NCI-H748 treated with DMSO at 0.1 percent for 48 hours (cell line): ENCODE measurements around the gene NFASC.

Source experiments
- DNase-seq: peaks from one replicate; lab custom pipeline; 2025; lab: John Stamatoyannopoulos, UW

NFASC gene

DNA sequence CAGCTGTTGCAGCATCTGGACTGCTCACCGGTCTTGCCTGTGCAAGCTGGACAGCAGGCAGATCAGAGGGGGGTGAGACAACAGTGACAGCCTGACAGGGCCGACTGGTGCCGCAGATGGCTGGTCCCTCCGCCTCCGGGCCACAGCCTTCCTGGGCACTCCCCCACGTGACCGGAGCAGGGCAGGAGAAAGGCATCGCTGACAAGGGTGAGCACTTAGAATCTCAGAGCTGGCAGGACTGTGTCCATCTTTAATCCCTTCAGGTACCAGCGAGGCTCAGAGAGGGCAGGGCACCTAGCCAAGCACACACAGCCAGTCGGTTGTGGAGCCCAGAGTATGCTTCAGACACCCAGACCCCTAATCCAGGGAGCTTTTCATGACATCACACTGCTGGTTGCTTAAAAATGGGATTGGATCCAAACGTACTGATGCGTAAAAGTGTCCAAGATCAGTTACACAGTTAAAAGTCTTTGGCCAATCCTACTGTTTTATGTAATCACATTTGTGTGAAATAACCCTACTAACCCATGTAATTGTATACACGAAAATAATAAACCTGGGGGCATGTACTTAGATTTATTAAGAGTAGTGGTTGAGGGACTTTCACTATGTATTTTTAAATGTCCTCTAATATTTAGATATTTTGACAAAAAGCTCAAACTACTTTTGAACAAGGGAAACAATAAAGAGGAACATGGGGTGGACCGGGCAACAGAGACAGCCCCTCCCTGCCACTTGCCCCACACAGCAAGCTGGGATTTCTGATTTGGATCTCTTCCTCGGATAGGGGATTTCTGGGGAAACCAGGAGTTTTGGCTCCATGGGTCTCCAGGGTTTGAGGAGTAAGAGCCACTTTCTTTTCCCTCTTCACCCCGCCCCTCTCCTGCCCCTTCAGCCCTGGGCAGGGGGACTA lies 171.6 kb downstream of the NFASC start:
- DNase-seq: no peak

DNA sequence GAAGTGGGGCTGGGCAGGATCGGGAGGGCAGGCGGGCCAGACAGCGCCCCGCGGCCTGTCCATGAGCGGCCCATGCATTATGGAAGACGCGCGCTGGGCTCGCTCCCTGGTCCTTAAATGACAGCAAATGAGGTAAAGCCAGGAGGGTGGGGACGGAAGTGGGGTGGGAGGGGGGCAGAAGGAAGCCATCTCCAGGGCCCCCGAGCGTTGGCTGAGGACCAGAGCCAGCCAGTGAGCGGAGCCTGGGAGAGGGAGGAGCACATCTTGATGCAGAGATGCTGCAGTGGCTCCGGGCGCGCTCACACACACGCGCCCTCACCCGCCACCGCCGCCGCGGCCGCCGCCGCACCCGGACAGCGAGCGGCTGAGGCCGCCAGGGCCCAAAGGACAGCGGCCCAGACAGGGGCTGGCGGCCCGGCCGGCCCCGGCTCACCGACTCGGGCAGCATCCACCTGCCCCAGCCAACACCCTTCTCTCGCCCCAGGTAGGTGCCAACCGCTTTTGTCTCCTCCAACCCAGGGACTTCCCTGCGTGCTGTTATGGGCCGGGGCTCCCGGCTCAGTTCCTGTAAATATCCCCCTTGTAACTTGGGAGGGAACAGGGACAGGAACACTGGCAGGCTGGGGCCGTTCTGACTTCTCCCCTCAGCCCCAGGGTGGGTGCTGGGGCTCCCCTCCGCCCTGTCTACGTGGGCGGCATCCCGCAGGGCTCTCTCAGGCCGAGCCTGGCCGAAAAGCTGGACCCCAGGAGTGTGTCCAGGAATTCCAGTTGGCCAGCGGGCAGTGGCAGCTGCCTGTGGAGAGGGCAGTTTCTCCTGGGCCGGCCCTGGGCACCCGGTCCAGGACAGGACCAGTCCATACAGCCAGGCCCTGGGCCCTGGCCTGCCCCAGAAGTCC lies 172.5 kb downstream of the NFASC start, which contains the start of gene CNTN2:
Gene CNTN2 (plus strand): TSS at position 302 of the 896 bp plus-strand sequence. CDS start 9,974 bp downstream, outside the sequence.
- DNase-seq: peak; percentile 36

DNA sequence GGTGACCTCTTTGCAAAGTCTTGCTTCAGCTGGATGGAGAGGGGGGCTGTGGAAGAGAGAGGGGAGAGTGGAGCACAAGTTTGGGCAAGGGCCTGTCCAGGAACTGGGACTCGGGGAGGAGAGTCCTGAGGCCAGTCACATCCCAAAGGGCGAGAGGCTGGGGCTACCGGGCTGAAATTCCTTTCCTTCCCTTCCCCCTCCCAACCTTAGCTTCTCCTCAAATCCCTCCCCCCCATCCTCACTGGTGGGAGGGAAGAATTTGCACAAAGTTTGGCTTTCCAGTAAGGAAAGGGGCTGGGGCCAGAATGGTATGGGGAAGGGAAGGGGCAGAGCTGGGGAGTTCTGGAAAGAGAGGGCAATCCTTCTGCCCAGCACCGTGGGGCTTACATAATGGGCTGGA lies 173.2 kb downstream of the NFASC start:
- DNase-seq: no peak

DNA sequence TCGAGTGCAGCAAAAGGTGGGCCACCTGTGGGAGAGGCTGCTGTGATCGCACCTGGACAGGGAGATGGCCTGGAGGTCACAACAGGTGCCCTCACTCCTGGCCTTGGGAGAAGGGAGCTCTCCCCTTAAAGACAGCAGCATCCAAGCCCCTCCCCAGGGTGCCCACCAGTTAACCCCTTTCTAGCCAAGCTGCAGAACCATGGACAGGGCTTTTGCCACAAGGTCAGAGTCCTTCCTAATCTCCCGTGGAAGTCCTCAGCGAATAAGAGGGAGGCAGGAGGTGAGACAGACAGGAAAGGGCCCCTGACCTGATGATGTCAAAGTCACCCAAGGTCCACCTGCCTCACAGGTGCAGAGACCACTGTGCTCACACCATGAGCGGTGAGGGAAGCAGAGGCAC lies 174.1 kb downstream of the NFASC start:
- DNase-seq: no peak

DNA sequence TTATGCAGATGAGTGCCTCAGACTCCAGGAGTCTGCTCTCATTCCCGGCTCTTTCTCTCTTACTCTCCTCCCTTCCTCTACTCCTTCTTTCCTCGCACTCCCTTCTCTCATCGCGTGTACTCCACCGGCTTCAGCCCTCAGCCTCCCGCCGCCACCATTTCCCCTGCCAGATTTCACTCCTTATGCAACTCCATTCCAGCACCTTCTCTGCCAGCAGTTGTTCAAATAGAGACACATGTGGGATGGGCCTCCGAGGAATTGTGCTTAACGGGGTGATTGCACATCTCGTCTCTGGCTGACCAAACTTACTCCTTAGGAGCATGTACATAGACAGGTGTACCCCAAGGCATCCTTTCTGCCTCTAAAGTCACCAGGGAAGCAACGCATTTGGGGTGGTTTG lies 174.5 kb downstream of the NFASC start:
- DNase-seq: no peak

DNA sequence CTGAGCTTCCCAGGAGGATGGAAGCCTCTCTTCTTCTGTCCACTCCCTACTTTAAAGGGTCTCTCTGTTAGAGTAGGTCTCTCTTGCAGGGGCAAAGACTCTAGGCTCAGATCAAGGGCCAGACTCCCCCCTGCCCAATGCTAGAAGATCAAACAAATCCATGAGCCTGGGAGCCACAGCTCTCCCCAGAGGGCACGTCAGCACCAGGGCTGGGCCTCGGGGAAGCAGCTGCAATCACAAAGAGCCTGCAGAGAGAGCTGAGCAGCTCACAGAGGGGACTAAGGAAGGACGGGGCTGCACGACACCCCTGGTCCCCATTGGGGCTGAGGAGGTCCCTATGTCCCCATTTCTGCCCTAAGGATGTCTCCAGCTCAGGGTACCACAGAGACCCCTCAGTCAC lies 176.2 kb downstream of the NFASC start:
- DNase-seq: no peak

DNA sequence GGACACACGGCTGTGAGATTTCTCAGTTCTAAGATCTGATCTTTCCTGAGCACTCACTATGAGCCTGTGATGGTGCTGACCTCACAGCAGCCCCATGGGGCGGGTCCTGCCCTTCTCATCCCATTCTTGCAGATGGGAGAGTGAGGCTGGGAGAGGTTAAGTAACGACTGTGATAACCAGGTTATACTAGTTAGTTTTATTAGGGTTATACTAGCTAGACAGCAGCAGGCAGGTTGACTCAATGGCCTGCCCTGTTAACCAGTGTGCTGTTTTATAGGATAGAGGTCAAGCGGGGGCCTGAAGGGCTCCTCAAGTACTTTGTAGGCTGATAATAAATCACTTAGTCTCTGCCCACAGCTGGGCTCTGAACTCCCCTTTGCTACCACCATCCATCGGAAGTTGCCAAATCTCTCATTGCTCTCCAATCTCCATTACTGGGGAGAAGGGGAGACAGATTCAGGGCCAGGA lies 177.1 kb downstream of the NFASC start:
- no peak for DNase-seq

DNA sequence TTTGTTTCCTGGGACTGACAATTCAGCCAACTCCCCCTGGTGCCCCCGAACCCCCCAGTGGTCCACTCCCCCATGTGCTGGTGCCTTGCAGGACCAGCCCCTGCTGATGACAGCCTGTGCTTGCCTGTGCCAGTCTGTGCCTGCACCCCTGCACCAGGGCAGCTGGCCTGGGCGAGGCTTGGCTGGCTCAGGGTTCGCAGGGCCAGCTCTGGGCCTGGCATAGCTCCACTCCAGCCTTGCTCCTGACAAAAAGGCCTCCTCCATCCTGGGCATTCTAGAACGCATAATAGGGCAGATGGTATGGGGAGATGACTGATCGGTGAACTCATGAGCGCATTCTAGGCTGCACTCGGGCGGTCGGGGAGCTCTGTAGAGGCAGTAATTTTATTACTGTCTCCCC lies 177.7 kb downstream of the NFASC start:
- DNase-seq: no peak

DNA sequence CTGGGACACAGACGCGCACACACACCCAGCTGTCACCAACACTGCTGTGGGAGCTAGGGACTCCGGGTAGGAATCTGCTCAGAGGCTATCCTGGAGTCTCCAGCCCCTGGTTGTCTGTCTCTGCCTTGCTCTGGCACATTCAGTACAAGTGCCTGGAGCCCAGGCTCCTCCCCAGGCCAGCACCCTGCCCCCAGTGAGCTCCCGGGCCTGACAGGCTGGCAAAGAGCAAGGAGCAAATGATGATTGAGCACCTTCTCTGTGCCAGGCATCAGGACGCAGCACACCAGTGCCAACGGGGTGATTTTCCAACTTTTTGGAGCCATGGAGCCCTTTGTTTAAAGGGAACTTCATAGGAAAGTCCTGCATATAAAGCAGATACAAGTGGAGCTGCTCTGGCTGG lies 178.8 kb downstream of the NFASC start:
- DNase-seq: no peak

DNA sequence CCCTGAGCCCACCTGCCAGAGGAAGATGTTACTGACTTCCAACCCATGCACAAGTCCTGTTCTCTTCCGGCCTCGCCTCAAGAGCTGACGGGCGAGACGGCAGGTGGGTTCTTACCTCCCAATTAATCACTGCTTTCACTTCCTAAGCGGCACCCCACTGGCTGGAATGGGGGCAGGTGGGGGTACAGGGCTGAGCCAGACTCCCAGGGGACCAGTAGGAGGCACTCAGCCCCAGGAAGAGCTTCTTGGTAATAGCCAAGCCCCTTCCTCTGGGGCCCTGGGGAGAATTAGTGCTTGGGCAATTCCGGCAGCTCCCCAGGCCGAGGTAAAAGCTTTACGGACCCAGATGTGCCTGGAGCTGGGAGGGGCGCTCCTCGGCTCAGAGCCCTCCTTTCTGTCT lies 182.0 kb downstream of the NFASC start:
- DNase-seq: no peak

DNA sequence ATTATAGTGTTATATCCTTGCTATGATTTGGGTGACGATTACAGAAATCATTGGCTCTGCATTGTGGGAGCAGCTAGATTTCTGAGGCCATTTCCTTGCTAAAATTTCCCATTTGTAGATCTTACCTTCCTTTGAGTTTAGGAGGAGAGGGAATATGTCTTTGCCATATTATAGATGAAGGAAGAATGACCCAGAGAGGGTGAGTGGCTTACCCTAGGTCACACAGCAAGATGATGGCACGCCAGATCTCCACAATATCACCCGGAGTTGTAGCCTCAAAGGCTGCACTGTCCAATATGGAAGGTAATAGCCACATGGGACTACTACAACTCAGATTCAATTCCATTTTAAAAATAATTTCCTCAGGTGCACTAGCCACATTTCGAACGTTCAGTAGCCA lies 182.6 kb downstream of the NFASC start:
- DNase-seq: no peak

DNA sequence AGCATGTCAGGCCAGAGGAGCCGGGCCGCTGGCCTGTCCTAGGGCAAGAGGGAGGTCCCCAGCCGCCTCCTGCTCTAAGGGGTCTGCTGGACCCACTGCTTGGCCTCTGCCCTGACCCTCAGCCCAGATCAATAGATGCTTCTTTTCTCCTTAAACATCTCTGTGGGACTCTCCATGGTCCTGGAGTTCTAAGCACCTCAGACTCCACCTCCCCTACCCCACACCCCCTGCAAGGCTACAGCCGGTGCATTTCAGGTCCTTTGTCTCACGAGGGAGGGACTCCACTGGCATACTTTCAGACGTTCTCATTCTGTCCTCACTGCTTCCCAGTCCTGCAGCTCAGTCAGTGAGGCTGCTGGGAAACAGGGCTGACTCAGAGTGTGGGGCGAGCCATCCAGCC lies 183.4 kb downstream of the NFASC start:
- DNase-seq: no peak

DNA sequence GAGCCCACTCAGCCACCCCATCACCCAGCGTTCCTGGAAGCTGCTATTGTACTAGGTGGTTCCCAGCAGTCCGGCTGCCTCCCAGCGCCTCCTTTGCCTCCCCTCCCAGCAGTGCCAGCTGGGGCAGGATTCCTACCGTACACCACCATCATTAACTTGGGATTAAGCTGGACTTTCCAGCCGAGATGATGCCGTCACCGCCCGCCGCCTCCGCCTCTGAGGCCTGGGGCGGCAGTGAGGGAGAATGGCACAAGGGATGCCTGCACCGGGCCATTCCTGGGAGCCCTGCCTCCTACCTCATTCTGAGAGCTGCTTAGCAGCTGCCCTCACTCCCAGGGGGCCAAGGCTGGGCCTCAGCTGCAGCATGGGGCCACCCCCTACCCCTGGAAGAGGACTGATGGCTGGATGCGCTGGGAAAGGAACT lies 185.5 kb downstream of the NFASC start:
- no peak for DNase-seq

DNA sequence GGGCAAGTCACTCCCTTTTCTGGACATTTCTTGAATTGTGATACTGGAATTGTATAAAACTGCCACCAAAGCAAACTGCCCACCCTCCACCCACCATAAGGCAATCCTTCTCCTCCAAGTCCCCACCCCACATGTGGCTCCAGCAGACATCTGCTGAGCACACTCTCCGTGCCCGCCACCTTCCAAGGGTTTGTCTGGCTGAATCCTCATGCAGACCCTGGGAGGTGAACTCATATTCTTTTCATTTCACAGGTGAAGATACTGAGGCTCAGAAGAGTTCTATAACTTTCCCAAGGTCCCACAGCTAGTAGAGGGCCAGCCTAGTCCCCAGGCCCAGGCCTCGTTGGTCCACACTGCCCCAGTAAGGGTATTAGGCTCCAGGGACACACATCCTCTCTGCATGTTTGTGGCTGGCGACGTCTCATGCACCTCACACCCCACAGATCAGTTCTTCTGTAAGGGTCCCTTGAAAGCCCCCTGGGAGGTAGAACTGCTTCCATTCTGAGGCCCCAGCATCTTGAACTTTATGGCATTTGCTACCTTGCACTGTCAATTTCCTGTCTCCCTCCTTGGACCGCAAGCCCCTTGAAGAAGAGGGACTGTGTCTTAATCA lies 186.4 kb downstream of the NFASC start:
- DNase-seq: no peak

DNA sequence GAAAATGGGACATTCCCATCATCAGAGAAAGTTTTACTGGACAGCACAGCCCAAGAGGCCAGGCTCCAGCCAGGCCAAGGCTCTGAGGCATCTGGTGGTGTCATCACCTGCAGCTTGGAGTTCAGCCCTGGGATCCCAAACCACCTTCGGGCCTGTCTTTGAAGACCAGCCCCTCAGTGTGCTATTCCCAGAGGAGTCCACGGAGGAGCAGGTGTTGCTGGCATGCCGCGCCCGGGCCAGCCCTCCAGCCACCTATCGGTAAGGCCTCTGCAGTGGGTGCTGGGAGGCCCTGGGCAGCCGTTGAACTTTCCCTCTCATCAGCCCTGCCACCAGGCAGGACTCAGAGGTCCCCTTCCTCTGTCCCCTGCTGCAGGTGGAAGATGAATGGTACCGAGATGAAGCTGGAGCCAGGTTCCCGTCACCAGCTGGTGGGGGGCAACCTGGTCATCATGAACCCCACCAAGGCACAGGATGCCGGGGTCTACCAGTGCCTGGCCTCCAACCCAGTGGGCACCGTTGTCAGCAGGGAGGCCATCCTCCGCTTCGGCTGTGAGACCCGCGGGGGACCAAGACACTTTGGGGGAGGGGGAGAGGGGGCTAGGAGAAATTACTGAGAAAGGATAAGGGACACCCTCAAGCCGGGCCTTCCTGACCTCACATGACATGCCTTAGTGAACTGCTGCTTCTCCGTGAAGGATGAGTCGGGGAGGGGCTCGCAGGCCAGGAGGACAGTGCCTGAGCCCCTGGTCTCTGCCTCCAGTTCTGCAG lies 187.3 kb downstream of the NFASC start:
- no peak for DNase-seq

DNA sequence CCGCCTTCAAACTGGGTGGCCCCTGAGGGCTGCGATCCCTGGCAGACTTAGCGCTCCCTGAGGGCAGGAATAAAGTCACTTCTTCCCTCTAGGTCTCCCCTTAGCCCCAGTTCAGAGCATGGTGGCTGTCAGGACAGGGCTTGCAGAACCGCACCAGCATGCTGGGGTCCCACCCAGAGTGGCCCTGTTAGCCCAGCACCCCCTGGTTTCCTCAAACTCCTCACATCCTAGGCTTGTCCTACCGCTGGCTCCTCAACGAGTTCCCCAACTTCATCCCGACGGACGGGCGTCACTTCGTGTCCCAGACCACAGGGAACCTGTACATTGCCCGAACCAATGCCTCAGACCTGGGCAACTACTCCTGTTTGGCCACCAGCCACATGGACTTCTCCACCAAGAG lies 188.2 kb downstream of the NFASC start:
- no peak for DNase-seq

DNA sequence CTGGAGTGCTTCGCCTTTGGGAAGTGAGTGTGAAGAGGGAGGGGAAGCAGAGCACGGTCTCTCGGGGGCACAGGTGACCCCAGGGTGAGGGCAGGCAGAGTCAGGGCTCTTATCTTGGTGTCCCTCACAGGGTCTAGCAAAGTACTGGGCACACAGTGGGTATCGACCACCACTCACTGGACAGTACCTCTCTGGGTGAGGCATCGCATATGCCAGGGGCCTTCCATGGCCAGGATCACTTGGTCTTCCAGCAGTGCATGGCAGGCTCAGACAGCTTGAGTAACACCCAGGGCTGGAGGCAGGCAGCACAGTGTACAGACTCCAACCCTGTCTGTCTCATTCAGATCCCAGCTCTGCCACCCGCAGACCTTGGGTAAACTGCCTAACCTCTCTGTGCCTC lies 189.0 kb downstream of the NFASC start:
- no peak for DNase-seq

DNA sequence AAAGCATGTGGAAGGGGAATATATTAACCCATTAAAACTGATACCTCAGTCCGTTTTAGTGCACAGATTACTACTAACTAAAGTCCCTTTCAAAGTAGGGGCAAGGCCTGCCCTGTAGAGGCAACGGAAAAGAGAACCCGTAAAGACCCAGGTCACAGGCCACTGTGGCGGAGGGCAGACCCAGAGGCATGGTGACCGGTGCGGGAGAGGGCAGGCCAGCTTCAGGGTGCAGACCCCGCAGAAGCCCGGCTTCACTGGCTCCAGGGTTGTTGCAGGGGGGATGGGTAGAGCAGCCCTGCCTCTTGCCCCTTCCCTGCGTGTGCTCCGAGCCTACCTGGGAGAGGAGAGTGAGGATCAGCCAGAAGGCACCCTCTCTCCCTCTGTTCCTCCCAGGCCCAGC lies 190.1 kb downstream of the NFASC start:
- DNase-seq: no peak

DNA sequence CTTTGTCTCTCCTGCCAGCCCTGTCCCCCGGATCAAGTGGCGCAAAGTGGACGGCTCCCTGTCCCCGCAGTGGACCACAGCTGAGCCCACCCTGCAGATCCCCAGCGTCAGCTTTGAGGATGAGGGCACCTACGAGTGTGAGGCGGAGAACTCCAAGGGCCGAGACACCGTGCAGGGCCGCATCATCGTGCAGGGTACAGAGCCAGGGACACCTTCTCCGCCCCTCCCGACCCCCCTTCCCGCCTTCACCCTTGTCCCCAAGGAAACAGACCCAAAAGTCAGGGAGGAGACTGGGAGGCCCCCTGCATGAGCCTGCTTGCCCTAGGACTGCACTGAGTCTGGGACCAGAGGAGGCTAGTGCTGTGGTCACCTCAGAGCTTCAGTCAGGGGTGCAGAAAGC lies 190.6 kb downstream of the NFASC start:
- DNase-seq: no peak

DNA sequence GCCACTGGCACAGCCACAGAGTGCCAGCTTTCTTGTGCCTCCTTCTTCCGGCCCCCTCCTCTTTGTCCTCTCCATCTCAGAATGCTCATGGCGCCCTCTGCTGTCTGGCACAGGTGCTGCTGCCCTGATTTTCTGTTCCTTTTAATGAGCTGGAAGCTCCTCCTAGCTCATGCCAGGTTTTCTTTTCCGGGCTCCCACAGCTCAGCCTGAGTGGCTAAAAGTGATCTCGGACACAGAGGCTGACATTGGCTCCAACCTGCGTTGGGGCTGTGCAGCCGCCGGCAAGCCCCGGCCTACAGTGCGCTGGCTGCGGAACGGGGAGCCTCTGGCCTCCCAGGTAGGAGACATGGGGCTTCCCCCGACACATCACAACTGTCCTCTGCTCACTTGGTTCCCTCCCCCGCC lies 191.0 kb downstream of the NFASC start:
- DNase-seq: peak; percentile 38

DNA sequence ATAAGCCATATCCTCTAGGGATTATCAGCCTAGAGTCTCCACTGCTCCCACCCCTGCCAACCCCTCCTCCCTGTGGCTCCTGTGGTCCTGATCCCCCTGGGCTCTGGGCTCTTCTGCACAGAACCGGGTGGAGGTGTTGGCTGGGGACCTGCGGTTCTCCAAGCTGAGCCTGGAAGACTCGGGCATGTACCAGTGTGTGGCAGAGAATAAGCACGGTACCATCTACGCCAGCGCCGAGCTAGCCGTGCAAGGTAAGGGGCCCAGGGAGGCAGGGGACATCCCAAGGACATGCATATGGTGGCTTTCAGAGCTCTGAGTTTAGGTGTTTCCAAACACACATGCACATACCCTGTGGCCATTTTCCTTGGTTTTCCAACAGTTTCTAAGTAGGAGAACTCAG lies 191.7 kb downstream of the NFASC start:
- no peak for DNase-seq

DNA sequence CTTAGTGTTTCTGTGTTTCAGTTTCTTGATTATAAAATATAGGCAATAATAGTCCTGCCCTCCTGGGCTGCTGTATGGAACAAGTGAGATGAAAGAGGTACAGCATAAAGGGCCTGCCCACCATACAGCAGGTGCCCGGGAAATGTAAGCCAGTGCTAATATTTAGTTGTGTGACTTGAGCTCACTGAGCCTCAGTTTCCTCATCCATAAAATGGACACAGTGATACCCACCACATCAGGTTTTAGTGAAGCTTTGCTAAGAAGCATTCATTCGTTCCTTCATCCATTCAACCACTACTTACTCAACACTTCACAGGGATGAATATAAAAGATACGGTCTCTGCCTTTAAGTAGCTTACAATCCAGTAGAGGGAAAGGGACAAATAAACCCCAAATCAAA lies 192.2 kb downstream of the NFASC start:
- no peak for DNase-seq
